NCI-H128 (cell line): ENCODE results near the gene RSPH9.

Experiments used
- DNase-seq: peaks from one replicate; lab custom pipeline; 2025; ENCODE audit not compliant: unreplicated experiment; lab: John Stamatoyannopoulos, UW

Gene RSPH9

GRCh38 chr6:43644940-43645612 is at the start of gene RSPH9:
TSS of gene RSPH9 (plus strand) at chr6:43645036. CDS start at chr6:43645099, 63 bp downstream.
- DNase-seq, result no peak

DNA sequence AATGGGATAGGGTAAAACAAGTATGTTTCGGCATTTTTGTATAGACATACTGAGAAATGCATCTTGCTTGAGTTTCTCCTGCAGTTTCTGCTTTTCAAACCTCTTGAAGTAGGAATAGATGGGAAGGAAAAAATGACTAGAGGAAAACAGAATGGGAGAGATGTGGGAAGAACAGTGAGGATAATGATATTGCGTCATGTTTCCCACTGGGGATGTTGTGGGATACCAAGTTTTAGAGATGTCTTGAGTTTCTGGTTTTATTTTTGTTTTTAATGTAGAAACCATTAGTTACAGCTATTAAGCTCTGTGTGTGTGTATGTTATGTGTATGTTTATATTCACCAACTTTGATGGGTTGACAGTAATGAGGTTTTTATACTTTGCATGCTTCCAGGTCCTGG is 44.2 kb upstream of the RSPH9 start:
- DNase-seq, result no peak

DNA sequence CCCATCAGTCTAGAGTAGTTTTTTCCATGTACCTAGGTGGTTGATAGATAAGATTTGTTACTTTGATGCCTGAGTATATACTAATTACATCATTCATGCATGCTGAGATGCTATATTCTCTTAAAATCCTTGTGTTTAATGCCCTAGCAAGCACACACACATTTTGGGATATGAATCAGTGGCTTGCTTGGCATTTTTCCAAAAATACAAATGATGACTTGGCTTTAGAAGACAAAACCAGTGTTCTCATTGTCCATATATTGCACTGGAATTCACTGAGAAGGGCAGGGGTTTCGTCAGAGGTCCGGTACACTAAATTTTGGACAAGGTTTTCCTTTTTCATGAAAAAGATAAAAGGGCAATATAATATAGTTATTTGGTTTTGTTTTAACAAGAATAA is 40.7 kb upstream of the RSPH9 start:
- DNase-seq, result no peak

- DNase-seq, result no peak
Observed at GRCh38 chr6:43606019-43606418, 38.8 kb upstream of the RSPH9 start.

- peak; percentile 69 for DNase-seq
Observed at GRCh38 chr6:43608310-43608763, 36.5 kb upstream of the RSPH9 start.

GRCh38 chr6:43608807-43609206 is 36.0 kb upstream of the RSPH9 start:
- no peak for DNase-seq

DNA sequence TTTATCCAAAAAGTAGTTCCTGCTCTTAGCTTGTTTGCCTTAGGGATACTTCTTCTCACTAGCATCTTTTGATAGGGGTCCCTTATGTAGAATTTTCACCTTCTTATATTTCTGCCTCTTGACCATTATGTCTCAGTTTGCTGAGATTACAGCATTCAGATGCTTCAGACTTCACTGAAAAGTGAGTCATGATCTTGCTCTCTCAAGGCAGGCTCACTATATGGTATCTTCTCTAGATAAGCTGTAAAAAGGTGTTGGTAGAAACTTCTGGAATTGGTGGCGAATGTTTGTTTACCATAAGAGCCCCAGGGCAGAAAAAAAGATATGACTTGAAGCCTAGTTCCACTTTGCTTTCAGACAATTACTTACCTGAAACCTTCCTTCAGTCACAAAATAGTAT is 35.4 kb upstream of the RSPH9 start:
- DNase-seq, result no peak

- DNase-seq, result no peak
Observed at GRCh38 chr6:43610431-43610830, 34.4 kb upstream of the RSPH9 start.

DNA sequence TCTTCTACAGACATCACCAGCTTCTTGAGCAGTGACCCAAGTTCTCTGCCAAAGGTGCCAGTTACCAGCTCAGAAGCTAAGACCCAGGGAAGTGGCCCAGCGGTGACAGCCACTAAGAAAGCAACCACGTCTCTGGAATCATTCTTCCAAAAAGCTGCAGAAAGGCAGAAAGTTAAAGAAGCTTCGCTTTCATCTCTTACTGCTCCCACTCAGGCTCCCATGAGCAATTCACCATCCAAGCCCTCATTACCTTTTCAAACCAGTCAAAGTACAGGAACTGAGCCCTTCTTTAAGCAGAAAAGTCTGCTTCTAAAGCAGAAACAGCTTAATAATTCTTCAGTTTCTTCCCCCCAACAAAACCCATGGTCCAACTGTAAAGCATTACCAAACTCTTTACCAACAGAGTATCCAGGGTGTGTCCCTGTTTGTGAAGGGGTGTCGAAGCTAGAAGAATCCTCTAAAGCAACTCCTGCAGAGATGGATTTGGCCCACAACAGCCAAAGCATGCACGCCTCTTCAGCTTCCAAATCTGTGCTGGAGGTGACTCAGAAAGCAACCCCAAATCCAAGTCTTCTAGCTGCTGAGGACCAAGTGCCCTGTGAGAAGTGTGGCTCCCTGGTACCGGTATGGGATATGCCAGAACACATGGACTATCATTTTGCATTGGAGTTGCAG is 31.0 kb upstream of the RSPH9 start:
- DNase-seq, result no peak

DNA sequence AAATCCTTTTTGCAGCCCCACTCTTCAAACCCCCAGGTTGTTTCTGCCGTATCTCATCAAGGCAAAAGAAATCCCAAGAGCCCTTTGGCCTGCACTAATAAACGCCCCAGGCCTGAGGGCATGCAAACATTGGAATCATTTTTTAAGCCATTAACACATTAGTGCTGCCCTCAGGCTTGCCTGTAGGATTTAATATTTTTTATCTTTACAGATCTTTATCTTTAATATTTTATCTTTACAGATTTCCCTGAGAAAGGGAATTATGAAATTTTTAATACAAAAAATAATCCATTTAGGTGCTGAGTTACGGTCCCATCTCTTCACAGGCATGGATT is 30.5 kb upstream of the RSPH9 start:
- no peak for DNase-seq

GRCh38 chr6:43616725-43617472 is 27.9 kb upstream of the RSPH9 start:
- DNase-seq, result no peak

DNA sequence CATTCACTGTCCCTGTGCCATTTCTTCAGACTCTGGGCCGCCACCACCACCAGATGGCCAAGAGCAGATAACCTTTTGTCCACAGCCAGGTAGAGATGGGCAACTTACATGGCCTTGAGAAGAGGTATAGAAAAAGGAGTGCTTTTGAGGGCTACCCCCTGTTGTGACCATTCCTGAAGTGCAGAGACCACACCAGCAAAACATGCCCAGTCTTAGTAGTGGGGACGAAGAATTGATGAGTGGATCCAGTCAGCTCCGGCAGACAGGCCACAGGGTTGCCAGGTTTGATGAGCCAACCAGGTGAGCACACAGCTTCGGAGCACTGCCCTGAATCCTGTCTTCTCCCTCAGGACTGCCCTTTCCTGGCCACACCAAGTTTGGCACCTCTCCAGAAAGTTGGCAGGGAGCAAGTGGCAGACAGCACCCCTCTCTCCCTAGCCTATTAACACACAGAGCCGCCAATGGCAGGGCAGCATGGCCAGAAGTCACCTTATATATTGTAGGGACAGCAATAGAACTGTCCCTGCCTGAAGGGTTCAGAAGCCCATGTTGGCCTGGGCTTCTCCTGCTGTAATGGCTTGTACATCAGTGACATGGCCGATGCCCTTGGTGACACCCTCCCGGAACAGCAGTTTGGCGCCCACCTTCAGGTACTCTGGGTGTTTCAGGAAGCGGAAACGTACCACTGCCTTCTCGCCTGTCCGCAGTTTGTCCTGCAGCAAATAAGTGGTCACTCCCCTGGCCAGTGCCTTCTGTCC is 23.6 kb upstream of the RSPH9 start:
- no peak for DNase-seq

DNA sequence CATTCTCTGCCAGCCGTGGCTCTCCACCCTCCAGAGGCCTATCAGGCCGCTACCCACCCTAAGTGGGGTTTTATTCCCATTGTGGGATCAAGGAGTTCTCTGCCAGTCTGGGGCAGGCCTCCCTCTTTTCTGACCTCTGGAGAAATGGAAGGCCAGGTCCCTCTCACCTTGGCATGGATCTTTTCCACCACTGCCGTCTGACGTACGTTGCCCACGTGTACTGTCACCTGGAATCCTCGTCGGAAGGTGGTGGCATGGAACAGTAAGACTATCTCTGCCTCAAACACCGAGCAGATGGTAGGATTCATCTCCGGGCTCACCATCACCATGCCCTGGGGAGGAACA is 23.0 kb upstream of the RSPH9 start:
- DNase-seq, result no peak

DNA sequence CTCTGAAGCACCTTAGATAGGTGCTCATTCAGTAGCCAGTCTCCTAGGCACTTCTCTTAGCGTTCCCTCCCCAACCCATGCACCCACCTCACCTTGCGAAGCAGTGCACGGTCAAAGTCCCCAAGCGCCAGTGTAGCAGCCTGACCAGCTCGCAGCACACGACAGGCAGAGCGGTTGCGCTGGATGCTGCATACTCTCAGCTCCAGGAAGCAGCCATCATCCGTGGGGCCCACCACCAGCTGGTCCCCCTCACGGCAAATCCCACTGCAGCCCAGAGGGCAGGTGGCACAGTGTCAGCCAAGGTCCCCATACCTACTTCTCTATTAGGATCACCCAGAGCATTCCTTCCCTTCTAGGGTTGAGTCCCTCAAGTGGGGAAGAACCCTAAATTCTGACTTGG is 22.3 kb upstream of the RSPH9 start:
- no peak for DNase-seq

- no peak for DNase-seq
Observed at GRCh38 chr6:43623880-43624785, 20.7 kb upstream of the RSPH9 start.

GRCh38 chr6:43624786-43625288 is 20.0 kb upstream of the RSPH9 start:
- DNase-seq, result no peak

- no peak for DNase-seq
Observed at GRCh38 chr6:43625393-43625992, 19.3 kb upstream of the RSPH9 start.

GRCh38 chr6:43627008-43627825 is 17.6 kb upstream of the RSPH9 start:
- DNase-seq, result no peak
